Measurements from ENCODE around the gene GGA1.
A peak's percentile ranks its signal among the peaks of the same experiment; 100 is the strongest.
"Not testable (repeated sequence)": the region's sequence is repeated elsewhere in the genome, so short reads cannot be mapped to it uniquely, and the experiment has no call there.

The GGA1 gene

DNA sequence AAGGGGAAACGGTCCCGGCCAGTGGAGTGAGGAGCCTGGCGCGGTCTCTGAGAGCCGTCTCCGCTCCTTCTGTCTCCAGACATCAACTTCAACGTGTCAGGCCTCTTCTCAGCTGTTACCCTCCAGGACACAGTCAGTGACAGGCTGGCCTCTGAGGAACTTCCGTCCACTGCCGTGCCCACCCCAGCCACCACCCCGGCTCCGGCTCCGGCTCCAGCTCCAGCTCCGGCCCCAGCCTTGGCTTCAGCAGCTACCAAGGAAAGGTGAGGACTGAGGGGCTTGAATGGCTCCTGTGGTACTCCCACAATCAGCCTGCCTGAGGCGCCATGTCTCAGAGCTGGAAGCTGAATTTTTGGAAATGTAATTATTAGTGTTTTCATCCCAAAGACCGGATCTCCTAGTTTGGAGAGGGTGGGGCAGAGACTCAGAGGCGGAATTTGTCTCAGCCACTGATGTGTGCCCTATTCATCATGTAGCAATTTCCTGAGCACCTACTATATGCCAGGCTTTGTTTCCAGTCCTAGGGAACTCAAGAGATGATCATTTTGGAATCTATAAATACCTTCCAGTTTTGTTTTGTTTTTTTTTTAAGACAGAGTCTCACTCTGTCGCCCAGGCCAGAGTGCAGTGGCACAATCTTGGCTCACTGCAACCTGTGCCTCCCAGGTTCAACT is 42.0 kb downstream of the GGA1 start:
- Histone ChIP-seq H3K27me3 (no peaks in the 10 kb centered on the region), H3K27ac (no peak overlapping the region), H3K4me1 (ENCODE audit: control insufficient read depth in 1 of 2, insufficient read depth in 1 of 2, low read depth in 1 of 2, low read length in 1 of 2) (no peaks in the 10 kb centered on the region), H3K4me3 (ENCODE audit: low read depth in 1 of 2, low read length in 1 of 2) (no peak overlapping the region), H3K36me3 (peaks cover 100% of the 10 kb centered on the region), H3K9me3 (no peaks in the 10 kb centered on the region)
- TF ChIP-seq, protein P1, sequence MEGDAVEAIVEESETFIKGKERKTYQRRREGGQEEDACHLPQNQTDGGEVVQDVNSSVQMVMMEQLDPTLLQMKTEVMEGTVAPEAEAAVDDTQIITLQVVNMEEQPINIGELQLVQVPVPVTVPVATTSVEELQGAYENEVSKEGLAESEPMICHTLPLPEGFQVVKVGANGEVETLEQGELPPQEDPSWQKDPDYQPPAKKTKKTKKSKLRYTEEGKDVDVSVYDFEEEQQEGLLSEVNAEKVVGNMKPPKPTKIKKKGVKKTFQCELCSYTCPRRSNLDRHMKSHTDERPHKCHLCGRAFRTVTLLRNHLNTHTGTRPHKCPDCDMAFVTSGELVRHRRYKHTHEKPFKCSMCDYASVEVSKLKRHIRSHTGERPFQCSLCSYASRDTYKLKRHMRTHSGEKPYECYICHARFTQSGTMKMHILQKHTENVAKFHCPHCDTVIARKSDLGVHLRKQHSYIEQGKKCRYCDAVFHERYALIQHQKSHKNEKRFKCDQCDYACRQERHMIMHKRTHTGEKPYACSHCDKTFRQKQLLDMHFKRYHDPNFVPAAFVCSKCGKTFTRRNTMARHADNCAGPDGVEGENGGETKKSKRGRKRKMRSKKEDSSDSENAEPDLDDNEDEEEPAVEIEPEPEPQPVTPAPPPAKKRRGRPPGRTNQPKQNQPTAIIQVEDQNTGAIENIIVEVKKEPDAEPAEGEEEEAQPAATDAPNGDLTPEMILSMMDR (IDR thresholded peaks at IDR 0.05) = no peak

DNA sequence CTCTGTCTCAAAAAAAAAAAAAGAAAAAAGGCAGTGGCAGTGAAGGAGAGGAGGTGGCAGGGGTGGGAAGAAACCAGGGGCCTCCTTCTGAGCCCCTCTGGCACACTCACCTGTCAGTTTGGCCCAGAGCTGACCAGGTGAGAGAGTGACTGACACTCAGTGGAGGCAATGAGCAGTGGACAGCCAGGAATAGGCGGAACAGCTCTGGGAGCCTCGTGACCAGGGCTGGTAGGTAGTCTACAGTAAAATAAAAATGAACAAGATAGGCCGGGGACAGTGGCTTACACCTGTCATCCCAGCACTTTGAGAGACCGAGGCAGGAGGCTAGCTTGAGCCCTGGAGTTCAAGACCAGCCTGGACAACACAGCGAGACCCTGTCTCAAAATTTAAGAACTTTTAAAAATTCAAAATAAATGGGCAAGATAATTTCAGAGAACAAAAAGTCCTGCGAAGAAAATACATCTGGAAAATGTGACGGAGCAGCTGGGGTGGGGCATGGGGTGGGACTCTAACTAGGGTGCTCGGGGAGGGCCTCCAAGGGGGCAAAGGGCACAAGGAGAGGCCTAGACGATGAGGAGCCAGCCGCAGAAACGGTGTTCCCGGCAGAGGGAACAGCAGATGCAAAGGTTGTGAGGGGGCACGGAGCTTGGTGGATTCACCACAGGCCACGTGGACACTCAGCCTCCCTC is 46.1 kb downstream of the GGA1 start:
- TF ChIP-seq, protein P1 (IDR thresholded peaks at IDR 0.05) = no peak
- H3K36me3 ChIP-seq = peaks cover 67% of the 10 kb centered on the region
- H3K4me3 ChIP-seq (ENCODE audit: low read depth in 1 of 2, low read length in 1 of 2) = no peak overlapping the region
- H3K27ac ChIP-seq = no peak overlapping the region
- H3K27me3 ChIP-seq = no peaks in the 10 kb centered on the region
- H3K9me3 ChIP-seq = no peaks in the 10 kb centered on the region
- peaks cover 14 to 15% of the 10 kb centered on the region in 2 experiments for H3K4me1 ChIP-seq (ENCODE audit: control insufficient read depth in 1 of 2, insufficient read depth in 1 of 2, low read depth in 1 of 2, low read length in 1 of 2)

DNA sequence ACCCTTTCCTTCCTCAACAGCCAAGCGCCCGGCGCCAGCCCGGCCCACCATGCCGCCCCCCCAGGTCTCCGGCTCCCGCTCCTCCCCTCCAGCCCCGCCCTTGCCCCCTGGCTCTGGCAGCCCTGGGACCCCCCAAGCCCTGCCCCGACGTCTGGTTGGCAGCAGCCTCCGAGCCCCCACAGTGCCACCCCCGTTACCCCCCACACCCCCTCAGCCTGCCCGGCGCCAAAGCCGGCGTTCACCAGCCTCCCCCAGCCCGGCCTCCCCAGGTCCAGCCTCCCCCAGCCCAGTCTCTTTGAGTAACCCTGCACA is 46.6 kb downstream of the GGA1 start:
- peaks cover 15 to 18% of the 10 kb centered on the region in 2 experiments for H3K4me1 ChIP-seq (ENCODE audit: control insufficient read depth in 1 of 2, insufficient read depth in 1 of 2, low read depth in 1 of 2, low read length in 1 of 2)
- no peaks in the 10 kb centered on the region for H3K9me3 ChIP-seq
- TF ChIP-seq, protein P1 (IDR thresholded peaks at IDR 0.05) = no peak
- peaks cover 62% of the 10 kb centered on the region for H3K36me3 ChIP-seq
- H3K27ac ChIP-seq = no peak overlapping the region
- no peak overlapping the region for H3K4me3 ChIP-seq (ENCODE audit: low read depth in 1 of 2, low read length in 1 of 2)
- H3K27me3 ChIP-seq = no peaks in the 10 kb centered on the region

DNA sequence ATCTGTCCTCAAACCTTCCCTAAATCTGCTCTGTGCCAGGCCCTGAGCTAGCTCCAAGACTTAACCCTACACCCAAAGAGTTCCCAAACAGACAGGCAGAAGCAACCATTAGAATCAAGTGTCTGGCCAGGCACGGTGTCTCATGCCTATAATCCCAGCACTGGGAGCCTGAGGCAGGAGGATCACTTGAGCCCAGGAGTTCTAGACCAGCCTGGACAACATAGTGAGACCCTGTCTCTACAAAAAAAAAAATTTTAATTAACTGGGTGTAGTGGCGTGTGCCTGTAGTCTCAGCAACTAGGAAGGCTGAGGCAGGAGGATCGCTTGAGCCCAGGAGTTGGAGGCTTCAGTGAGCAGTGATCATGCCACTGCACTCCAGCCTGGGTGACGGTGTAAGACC is 47.9 kb downstream of the GGA1 start:
- H3K4me1 ChIP-seq (ENCODE audit: control insufficient read depth in 1 of 2, insufficient read depth in 1 of 2, low read depth in 1 of 2, low read length in 1 of 2) = peaks cover 15 to 18% of the 10 kb centered on the region in 2 experiments
- peak overlapping the region; percentile 16 for H3K27ac ChIP-seq
- H3K27me3 ChIP-seq; H3K4me3 ChIP-seq (ENCODE audit: low read depth in 1 of 2, low read length in 1 of 2); H3K9me3 ChIP-seq: not testable (repeated sequence)
- peaks cover 48% of the 10 kb centered on the region for H3K36me3 ChIP-seq

DNA sequence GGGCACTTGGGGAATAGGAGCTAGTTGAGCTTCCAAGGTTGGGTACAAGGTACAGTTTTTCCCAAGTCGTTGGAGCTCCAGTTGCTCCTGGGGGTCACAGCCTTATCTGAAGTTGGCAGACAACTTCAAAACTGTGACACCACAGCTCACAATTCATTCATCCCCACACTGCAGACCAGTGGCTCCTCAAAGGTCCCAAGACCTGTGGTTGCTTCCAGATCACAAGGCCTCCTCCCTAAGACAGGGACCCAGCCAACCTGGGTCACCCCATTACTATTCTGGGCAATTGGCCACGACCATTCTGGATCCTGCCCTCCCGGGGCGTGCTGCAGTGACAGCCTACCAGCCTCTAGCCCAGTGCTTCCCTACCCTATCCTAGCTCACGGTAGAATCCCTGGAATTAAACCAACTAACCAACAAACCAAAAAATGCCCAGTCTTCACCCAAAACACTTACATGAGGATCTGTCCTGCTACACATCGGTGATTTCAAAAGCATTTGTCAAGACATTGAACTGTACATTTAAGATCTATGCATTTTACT is 49.0 kb downstream of the GGA1 start:
- H3K9me3 ChIP-seq = no peaks in the 10 kb centered on the region
- peak overlapping the region; percentile 62 to 68 for H3K4me3 ChIP-seq (ENCODE audit: low read depth in 1 of 2, low read length in 1 of 2)
- peak overlapping the region; percentile 77 for H3K27ac ChIP-seq
- H3K4me1 ChIP-seq (ENCODE audit: control insufficient read depth in 1 of 2, insufficient read depth in 1 of 2, low read depth in 1 of 2, low read length in 1 of 2) = peaks cover 15 to 18% of the 10 kb centered on the region in 2 experiments
- H3K36me3 ChIP-seq = peaks cover 38% of the 10 kb centered on the region
- no peaks in the 10 kb centered on the region for H3K27me3 ChIP-seq
- TF ChIP-seq, protein P1 (IDR thresholded peaks at IDR 0.05) = no peak
